KMS-11 (cell line): ENCODE results near the gene R3HDM4.

ENCODE experiments used
- H2AFZ ChIP-seq: fragments of 200-600 bp; sonication (generic); 2 replicates; pipeline ENCODE4 v1.6.1; 2016; ENCODE audit warnings: antibody characterized with exemption, mixed run types, low read depth
- H3K27ac ChIP-seq: fragments of 200-600 bp; sonication (generic); 2 replicates; pipeline ENCODE4 v1.6.1; 2016; ENCODE audit warnings: mild to moderate bottlenecking, mixed run types
- H3K27me3 ChIP-seq: fragments of 200-600 bp; sonication (generic); 2 replicates; pipeline ENCODE4 v1.6.1; 2017; ENCODE audit warnings: mild to moderate bottlenecking, low read depth, mixed run types, moderate library complexity; ENCODE audit not compliant: insufficient read depth
- H3K36me3 ChIP-seq: fragments of 200-600 bp; sonication (generic); 2 replicates; pipeline ENCODE4 v1.6.1; 2017; ENCODE audit warnings: mild to moderate bottlenecking, mixed run types; ENCODE audit not compliant: insufficient read depth
- H3K4me1 ChIP-seq: fragments of 200-600 bp; sonication (generic); 2 replicates; pipeline ENCODE4 v1.6.1; 2016; ENCODE audit warnings: mild to moderate bottlenecking, low read depth, mixed run types; ENCODE audit not compliant: poor library complexity, severe bottlenecking
- H3K4me2 ChIP-seq: fragments of 200-600 bp; sonication (generic); 2 replicates; pipeline ENCODE4 v1.7.0; 2016; ENCODE audit warnings: mild to moderate bottlenecking, mixed run types
- H3K4me3 ChIP-seq: fragments of 200-600 bp; sonication (generic); IDR thresholded peaks from 2 replicates; pipeline ENCODE4 v1.6.1; 2017; ENCODE audit warnings: low read depth, low read length, mixed read lengths; ENCODE audit not compliant: insufficient read depth
- H3K79me2 ChIP-seq: fragments of 200-600 bp; sonication (generic); 2 replicates; pipeline ENCODE4 v1.6.1; 2016; ENCODE audit warnings: low read depth, mixed run types; ENCODE audit not compliant: insufficient read depth
- H3K9ac ChIP-seq: fragments of 200-600 bp; sonication (generic); 2 replicates; pipeline ENCODE4 v1.6.1; 2016; ENCODE audit warnings: mild to moderate bottlenecking, mixed run types
- H4K20me1 ChIP-seq: fragments of 200-600 bp; sonication (generic); 2 replicates; pipeline ENCODE4 v1.6.1; 2016; ENCODE audit warnings: mild to moderate bottlenecking, mixed run types; ENCODE audit not compliant: insufficient read depth
- CTCF ChIP-seq: fragments of 200-600 bp; sonication (generic); conservative IDR thresholded peaks from 2 replicates; pipeline ENCODE4 v1.6.1; 2017; ENCODE audit warnings: low read depth, mild to moderate bottlenecking, antibody characterized with exemption, low read length, moderate library complexity, mixed read lengths

Gene R3HDM4

GRCh38 chr19:875265-875879 lies 37.6 kb downstream of the R3HDM4 start:
- Histone ChIP-seq H2AFZ (no peak overlapping the region), H3K4me3 (no peak overlapping the region), H3K27me3 (no peaks in the 10 kb centered on the region), H3K9ac (no peak overlapping the region), H3K36me3 (no peaks in the 10 kb centered on the region), H4K20me1 (no peaks in the 10 kb centered on the region), H3K79me2 (no peaks in the 10 kb centered on the region), H3K27ac (no peak overlapping the region), H3K4me2 (no peak overlapping the region), H3K4me1 (peaks cover 8% of the 10 kb centered on the region)
- no peak for TF ChIP-seq CTCF

- Histone ChIP-seq H3K4me2 (no peak overlapping the region), H3K4me3 (no peak overlapping the region), H3K27me3 (no peaks in the 10 kb centered on the region), H3K36me3 (no peaks in the 10 kb centered on the region), H3K79me2 (no peaks in the 10 kb centered on the region), H3K27ac (no peak overlapping the region), H4K20me1 (no peaks in the 10 kb centered on the region), H3K4me1 (peaks cover 8% of the 10 kb centered on the region), H3K9ac (no peak overlapping the region), H2AFZ (no peak overlapping the region)
- no peak for TF ChIP-seq CTCF
These were observed 39.4 kb downstream of the R3HDM4 start for GRCh38 chr19:873561-874041.

- Histone ChIP-seq H4K20me1 (no peaks in the 10 kb centered on the region), H3K79me2 (no peaks in the 10 kb centered on the region), H3K4me2 (no peak overlapping the region), H3K4me1 (peaks cover 8% of the 10 kb centered on the region), H3K9ac (no peak overlapping the region), H2AFZ (no peak overlapping the region), H3K4me3 (no peak overlapping the region), H3K27ac (no peak overlapping the region), H3K27me3 (no peaks in the 10 kb centered on the region), H3K36me3 (no peaks in the 10 kb centered on the region)
- TF ChIP-seq CTCF = no peak
These were observed 39.9 kb downstream of the R3HDM4 start for GRCh38 chr19:873084-873483.

GRCh38 chr19:872266-872951 lies 40.6 kb downstream of the R3HDM4 start:
- TF ChIP-seq CTCF = no peak
- peaks cover 8% of the 10 kb centered on the region for H3K4me1 ChIP-seq
- H3K4me3 ChIP-seq = no peak overlapping the region
- H4K20me1 ChIP-seq = no peaks in the 10 kb centered on the region
- H2AFZ ChIP-seq = no peak overlapping the region
- H3K27ac ChIP-seq = no peak overlapping the region
- H3K4me2 ChIP-seq = peak overlapping the region; percentile 66
- H3K79me2 ChIP-seq = no peaks in the 10 kb centered on the region
- no peaks in the 10 kb centered on the region for H3K27me3 ChIP-seq
- H3K9ac ChIP-seq = no peak overlapping the region
- no peaks in the 10 kb centered on the region for H3K36me3 ChIP-seq
